Stomach (tissue), 9 donors: ENCODE measurements around the gene RPL3. TPM values are rescaled to one million over a fixed set of nuclear protein-coding genes. Genes with fewer than 3 reads are reported as not detected.

ENCODE experiments used
- DNase-seq, 2 donors: peaks; one replicate each; pipeline versions ENCODE4 v3.0.0 to v3.0.0-alpha.2; 2013 to 2019
- H3K27ac ChIP-seq, 5 donors: fragments of 200-600 bp in 4 of 5; sonication (generic) in 4 of 5; one replicate each; pipeline ENCODE4 v1.5.1; 2013 to 2019; ENCODE audit warnings: mild to moderate bottlenecking in 1 of 5, moderate library complexity in 1 of 5
- H3K27me3 ChIP-seq, 3 donors: fragments of 200-600 bp; sonication (generic); one replicate each; pipeline ENCODE4 v1.5.1; 2017 to 2019; ENCODE audit warnings: mixed run types in 1 of 3
- H3K36me3 ChIP-seq, 4 donors: fragments of 200-600 bp; sonication (generic); 1 replicate in 3 of 4; 2 replicates in 1 of 4; pipeline ENCODE4 v1.5.1; 2016 to 2019
- H3K4me1 ChIP-seq, 4 donors: fragments of 200-600 bp; sonication (generic); one replicate each; pipeline ENCODE4 v1.5.1; 2016 to 2019
- H3K4me3 ChIP-seq, 4 donors: fragments of 200-600 bp; sonication (generic) in 3 of 4; one replicate each; pipeline ENCODE4 v1.5.1; 2016 to 2019; ENCODE audit warnings: mild to moderate bottlenecking in 1 of 4
- H3K9me3 ChIP-seq, 4 donors: fragments of 200-600 bp; sonication (generic); one replicate each; pipeline ENCODE4 v1.5.1; 2016 to 2019
- CTCF ChIP-seq, 7 experiments: fragments of 450-650 bp in 4 of 7; fragments of 200-600 bp in 3 of 7; sonication (generic) in 3 of 7; IDR thresholded peaks; one replicate each; pipeline ENCODE4 v1.5.1; 2016 to 2019; ENCODE audit warnings: antibody characterized with exemption in 7 of 7, control low read depth in 2 of 7, mild to moderate bottlenecking in 1 of 7
- EP300 ChIP-seq: sonication (generic); formaldehyde crosslinking; IDR thresholded peaks from one replicate; pipeline ENCODE4 v1.6.1; 2017; ENCODE audit warnings: antibody characterized with exemption
- POLR2A ChIP-seq, 4 donors: fragments of 450-650 bp; IDR thresholded peaks; one replicate each; pipeline ENCODE4 v1.6.1; 2016; ENCODE audit warnings: antibody characterized with exemption in 4 of 4, control low read depth in 2 of 4, mild to moderate bottlenecking in 1 of 4, moderate library complexity in 1 of 4
- POLR2AphosphoS5 ChIP-seq, 3 donors: sonication (generic); formaldehyde crosslinking; IDR thresholded peaks; one replicate each; pipeline ENCODE4 v1.6.1; 2016; ENCODE audit warnings: antibody characterized with exemption in 3 of 3
- WGBS, 5 donors: extraction: QIAGEN DNeasy Blood & Tissue Kit in 3 of 5; methylation state at CpG; one replicate each; pipeline versions ENCODE4 v1.1.5 to v1.1.7; 2013 to 2018; 5-methylcytosine and 5-hydroxymethylcytosine counted together
- intact Hi-C: fragments of 100-400 bp; cut with DNase I; formaldehyde crosslinking; loops from one replicate; pipeline ENCODE4 v1.15.1; 2023; ENCODE audit warnings: low total_unique reads
- polyA plus RNA-seq, 3 donors: library from polyadenylated mRNA; stranded (reverse); fragments of 200-250 nt; gene quantifications; one replicate each; pipeline ENCODE4 v1.2.3, GENCODE V29; 2013
- total RNA-seq, 5 donors: library from RNA; depleted of rRNA; stranded (reverse); fragments of >200 nt; gene quantifications; one replicate each; pipeline versions ENCODE4 v1.1.0 to v1.2.3, GENCODE V29; 2014 to 2016
- donor health status: healthy with polysubstance abuse.
- donor health status: Bipolar disorder and iron deficiency.
- donor health status: healthy.

RPL3 gene
- total and polyA plus RNA-seq, 8 donors, result 940 to 5,267 (median 2,482) TPM

DNA sequence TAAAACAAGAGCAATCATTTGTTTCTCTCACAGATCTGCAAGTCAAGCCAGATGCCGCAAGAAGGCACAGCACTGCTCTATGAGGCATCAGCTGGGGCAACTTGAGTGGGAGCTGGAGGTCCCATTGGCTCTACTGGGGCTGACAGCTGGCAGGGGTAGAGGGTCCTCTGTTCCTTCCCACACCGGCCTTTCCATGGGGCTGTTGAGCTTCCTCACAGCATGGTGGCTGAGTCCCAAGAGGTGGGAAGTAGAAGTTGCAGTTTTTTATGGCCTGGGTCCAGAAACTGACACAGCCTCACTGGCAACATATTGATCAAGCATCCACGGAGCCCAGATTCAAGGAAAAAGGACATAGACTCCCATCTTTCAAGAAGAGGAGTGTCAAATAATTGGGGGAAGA lies 34.4 kb downstream of the RPL3 start:
- TF ChIP-seq CTCF (IDR thresholded peaks at IDR 0.05), result no peak
- no peak for TF ChIP-seq POLR2AphosphoS5 (IDR thresholded peaks at IDR 0.05)
- TF ChIP-seq POLR2A (IDR thresholded peaks at IDR 0.05), result no peak
- peaks cover 0 to 9% (median 7%) of the 10 kb centered on the region in 4 donors for H3K9me3 ChIP-seq
- H3K27ac ChIP-seq, result no peak overlapping the region
- peaks cover 9 to 19% (median 10%) of the 10 kb centered on the region in 4 donors for H3K4me1 ChIP-seq
- intact Hi-C loops, result no loop called here
- no peak overlapping the region for H3K4me3 ChIP-seq
- H3K27me3 ChIP-seq, result no peaks in the 10 kb centered on the region
- DNase-seq, result no peak
- no peaks in the 10 kb centered on the region for H3K36me3 ChIP-seq
- WGBS, 5 donors, result 85 to 95% (median 90%) methylated on average over 2 to 3 of the region's 3 CpGs

GRCh38 chr22:39284142-39284980 lies 35.1 kb downstream of the RPL3 start:
- TF ChIP-seq POLR2A (IDR thresholded peaks at IDR 0.05) (no peak), POLR2AphosphoS5 (IDR thresholded peaks at IDR 0.05) (no peak), EP300 (no peak), CTCF (IDR thresholded peaks at IDR 0.05) (no peak)
- no peak for DNase-seq
- Histone ChIP-seq H3K27ac (peak overlapping the region; percentile 16 to 77 (median 56)), H3K27me3 (peaks cover 0 to under 1% (median 0%) of the 10 kb centered on the region in 3 donors), H3K9me3 (peaks cover 0 to 9% (median 7%) of the 10 kb centered on the region in 4 donors), H3K4me1 (peaks cover 9 to 18% (median 10%) of the 10 kb centered on the region in 4 donors), H3K36me3 (no peaks in the 10 kb centered on the region), H3K4me3 (no peak overlapping the region)
- intact Hi-C loops, result no loop called here
- WGBS, 5 donors, result 82 to 93% (median 84%) methylated on average over 17 to 19 of the region's 19 CpGs

DNA sequence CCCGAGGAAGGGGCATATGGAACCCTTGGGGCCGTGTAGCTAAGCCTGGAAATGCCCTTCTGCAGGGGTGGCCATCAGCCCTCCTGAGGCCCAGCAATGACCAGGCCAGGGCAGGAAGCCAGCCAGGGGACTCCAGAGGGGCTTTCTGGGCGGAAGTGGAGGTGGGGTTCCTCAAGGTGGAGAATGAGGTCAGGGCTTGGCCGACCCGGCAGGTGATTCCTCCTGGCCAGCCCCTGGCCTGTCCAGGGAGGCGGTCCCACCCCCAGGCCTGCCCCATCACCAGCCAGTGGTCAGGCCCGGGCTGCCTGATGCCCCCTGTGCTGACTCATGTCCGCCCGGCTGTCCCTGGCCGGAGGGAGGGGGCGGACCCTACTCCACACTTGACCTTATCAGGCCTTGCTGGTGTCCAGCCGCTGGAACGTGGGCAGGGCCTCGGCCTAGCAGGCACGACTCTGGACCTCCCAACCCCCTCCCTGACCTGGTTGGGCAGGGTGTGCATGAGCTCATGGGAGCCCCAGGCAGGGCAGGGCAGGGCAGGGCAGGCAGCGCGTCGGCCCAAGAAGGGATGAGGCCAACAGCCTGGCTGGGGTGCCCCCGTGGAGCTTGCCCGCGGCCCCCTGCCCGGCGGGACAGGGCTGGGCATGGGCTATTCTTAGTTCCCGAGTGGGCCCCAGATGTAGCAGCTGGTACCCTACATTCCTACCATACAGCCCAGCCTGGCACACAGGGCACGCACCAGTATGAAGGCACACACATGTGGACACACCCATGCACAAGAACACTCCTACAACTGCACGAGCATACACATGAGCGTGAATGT lies 35.9 kb downstream of the RPL3 start:
- Histone ChIP-seq H3K27ac (peak overlapping the region; percentile 16 to 77 (median 56)), H3K4me3 (no peak overlapping the region), H3K9me3 (peaks cover 0 to 9% (median 7%) of the 10 kb centered on the region in 4 donors), H3K36me3 (no peaks in the 10 kb centered on the region), H3K27me3 (peaks cover 0 to 5% (median 0%) of the 10 kb centered on the region in 3 donors), H3K4me1 (peaks cover 10 to 18% (median 10%) of the 10 kb centered on the region in 4 donors)
- 47 to 61% (median 55%) methylated on average over 9 to 27 of the region's 27 CpGs for whole genome bisulfite sequencing, 5 donors
- DNase-seq, result peak; percentile 60 to 80
- TF ChIP-seq CTCF (IDR thresholded peaks at IDR 0.05) (no peak), POLR2AphosphoS5 (IDR thresholded peaks at IDR 0.05) (peak in 2 of 3 donors; percentile 46)
- intact Hi-C loops, result no loop called here

- Histone ChIP-seq H3K9me3 (peaks cover 0 to 9% (median 7%) of the 10 kb centered on the region in 4 donors), H3K27ac (peak overlapping the region; percentile 13 to 77 (median 56)), H3K4me1 (peaks cover 10 to 18% (median 12%) of the 10 kb centered on the region in 4 donors), H3K4me3 (no peak overlapping the region), H3K27me3 (peaks cover 0 to 12% (median 0%) of the 10 kb centered on the region in 3 donors), H3K36me3 (no peaks in the 10 kb centered on the region)
- TF ChIP-seq EP300, result no peak
- no peak for TF ChIP-seq CTCF (IDR thresholded peaks at IDR 0.05)
- TF ChIP-seq POLR2AphosphoS5 (IDR thresholded peaks at IDR 0.05), result no peak
- TF ChIP-seq POLR2A (IDR thresholded peaks at IDR 0.05), result no peak
- intact Hi-C loops, result no loop called here
- WGBS, 5 donors, result 65 to 86% (median 82%) methylated on average over 8 to 9 of the region's 9 CpGs
- DNase-seq, result peak in 1 of 2 donors; percentile 51
Observed at GRCh38 chr22:39282645-39283321, 36.6 kb downstream of the RPL3 start.
